ENCODE data around the gene RPL36.

- TF ChIP-seq, protein P1, sequence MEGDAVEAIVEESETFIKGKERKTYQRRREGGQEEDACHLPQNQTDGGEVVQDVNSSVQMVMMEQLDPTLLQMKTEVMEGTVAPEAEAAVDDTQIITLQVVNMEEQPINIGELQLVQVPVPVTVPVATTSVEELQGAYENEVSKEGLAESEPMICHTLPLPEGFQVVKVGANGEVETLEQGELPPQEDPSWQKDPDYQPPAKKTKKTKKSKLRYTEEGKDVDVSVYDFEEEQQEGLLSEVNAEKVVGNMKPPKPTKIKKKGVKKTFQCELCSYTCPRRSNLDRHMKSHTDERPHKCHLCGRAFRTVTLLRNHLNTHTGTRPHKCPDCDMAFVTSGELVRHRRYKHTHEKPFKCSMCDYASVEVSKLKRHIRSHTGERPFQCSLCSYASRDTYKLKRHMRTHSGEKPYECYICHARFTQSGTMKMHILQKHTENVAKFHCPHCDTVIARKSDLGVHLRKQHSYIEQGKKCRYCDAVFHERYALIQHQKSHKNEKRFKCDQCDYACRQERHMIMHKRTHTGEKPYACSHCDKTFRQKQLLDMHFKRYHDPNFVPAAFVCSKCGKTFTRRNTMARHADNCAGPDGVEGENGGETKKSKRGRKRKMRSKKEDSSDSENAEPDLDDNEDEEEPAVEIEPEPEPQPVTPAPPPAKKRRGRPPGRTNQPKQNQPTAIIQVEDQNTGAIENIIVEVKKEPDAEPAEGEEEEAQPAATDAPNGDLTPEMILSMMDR (IDR thresholded peaks at IDR 0.05), result no peak
- TF ChIP-seq POLR2A (IDR thresholded peaks at IDR 0.05), result no peak
Measured at GRCh38 chr19:5678071-5678718, 11.9 kb upstream of the RPL36 start.

Data from sigmoid colon (tissue), 3 donors.